HG03457 (cell line): ENCODE results near the gene WFDC12.

Source experiments
- ATAC-seq: cut with Tn5 transposase; IDR thresholded peaks from one replicate; pipeline ENCODE4 v1.9.1; 2021; ENCODE audit warnings: moderate number of reproducible peaks; ENCODE audit not compliant: unreplicated experiment

WFDC12 gene

DNA sequence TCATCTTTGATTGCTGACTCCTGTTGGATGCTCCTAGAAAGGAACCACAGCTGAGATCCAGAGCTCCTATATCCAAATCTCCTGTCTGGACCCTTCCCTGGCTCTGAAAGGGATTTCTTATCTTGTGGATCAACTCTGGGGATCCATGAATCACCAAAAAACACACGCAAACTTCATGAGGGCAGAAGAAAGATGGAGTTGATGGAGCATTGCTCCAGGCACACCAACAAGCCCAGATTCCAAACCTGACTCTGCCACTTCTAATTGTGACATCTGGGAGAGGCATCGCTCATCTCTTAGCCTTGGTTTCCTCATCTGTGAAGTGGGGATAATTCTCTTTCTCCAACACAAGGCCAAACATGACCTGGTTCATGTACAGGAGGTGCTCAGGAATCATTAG is 30.1 kb downstream of the WFDC12 start:
- ATAC-seq: no peak

DNA sequence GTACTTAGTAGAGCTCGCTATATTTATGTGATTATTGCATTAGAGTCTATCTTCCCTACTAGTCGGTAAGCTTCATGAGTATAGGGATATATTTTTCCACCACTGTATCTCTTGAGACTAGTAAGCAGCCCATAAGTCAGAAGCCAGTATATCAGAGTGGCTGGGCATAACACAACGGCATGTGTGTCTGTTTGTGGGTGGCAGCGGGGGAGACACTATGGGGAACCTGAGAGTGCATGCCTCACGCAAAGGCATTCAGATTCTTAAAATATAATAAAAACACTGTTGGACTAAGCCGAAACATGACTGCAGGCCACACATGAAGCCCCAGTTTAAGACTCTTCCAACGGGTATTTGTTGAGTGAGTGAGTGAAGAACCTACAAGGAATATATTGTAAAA is 31.4 kb downstream of the WFDC12 start:
- no peak for ATAC-seq

DNA sequence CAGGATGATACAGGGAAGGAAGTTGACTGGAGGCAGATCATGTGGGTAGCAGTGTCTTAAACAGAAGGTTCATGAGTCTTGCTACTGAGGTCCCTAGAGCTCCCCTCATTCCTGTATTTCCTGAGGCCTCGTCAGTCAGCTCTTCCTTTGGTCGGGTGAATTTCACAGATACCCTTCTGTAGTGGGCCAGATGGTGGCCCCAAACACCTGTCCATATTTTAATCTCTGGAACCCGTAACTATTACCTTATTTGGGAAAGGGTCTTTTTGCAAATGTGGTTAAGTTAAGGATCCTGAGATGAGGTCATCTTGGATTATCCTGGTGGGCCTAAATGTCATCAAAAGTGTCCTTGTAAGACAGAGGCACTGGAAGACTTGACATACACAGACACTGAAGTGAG is 32.9 kb downstream of the WFDC12 start:
- ATAC-seq: no peak

DNA sequence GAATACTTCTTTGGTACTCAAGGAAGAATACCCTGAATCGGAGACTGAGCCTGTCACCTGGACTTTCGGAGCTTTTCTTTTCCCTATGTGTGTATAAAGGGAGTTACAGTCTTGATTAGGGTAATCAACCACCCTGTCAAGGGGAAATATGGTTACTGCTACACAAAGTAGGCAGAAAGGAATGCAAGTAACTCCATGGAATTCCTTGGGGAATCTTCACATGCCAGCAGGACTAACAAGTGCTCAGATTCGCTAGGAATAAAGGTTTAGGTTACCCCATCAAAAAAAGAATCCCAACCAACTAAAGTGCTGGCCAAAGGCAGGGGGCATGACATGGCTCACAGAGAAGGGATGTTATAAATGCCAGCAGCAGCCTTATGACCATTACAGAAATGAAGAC is 33.8 kb downstream of the WFDC12 start:
- no peak for ATAC-seq

DNA sequence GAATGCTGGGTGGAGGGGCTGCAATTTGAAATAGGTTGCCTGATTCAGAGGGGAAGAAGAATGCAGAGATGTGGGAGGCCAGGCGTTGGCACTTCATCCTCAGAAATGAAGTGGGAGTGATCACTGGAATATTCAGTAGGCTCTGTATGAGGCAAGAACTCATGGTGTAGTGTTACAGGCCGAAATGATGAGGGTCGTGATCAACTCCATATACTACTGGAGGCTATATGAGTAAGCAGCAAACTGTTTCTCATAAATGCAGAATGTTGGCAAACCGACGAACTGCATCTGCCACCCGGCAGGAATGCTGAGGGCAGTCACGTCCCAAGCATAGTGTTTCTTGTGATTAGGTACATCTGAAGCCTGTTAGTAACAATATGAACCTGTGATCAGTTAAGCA is 36.0 kb downstream of the WFDC12 start:
- ATAC-seq: no peak

DNA sequence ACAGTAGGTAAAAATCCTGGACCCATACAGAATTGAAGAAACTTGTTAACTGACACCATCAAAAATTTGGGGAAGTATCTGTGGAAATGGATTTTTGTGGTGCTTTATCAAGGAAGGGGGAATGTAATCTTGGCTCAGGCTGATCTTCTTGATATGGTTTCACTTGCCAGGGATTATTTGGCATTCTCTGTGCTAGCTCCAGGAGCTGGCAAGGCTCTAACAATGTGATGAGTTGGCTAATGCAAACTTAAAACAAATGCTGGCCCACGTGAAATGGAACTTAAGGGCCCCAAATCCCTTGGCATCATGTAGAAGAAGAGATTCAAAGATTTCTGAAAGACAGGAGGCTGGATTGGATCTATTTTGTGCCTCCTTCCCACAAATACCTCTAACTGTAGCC is 36.5 kb downstream of the WFDC12 start:
- ATAC-seq: no peak

DNA sequence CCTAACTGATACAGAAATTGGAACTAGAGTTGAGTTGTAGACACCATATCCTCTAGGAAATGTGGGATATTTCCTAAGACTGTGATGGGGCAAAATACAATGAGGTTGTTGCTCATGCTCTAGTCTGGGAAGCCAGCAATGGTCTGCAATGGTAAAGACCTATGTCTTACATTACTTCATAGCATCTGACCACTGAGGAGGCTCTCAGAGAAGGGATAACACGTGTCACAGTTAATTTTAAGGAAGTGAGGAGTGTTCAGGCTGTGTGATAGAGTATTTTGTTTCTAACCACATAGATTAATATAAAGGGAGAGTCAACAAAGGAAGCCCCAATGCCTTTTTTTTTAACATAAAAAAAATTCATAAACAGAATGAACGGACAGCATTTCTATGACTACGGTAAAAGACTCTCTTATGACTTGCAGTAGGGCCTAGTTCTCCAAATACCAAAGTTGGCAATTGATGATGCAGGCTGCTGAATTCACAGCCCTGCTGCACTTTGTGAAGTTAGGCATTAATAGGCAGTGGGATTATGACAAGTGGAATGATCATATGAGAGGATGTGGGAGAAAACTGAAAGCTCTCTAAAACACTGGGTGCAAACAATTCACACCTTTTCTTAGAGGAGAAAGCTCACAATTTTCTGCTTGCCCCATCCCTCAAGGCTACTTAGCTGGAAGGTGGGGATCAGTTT is 37.0 kb downstream of the WFDC12 start:
- no peak for ATAC-seq

DNA sequence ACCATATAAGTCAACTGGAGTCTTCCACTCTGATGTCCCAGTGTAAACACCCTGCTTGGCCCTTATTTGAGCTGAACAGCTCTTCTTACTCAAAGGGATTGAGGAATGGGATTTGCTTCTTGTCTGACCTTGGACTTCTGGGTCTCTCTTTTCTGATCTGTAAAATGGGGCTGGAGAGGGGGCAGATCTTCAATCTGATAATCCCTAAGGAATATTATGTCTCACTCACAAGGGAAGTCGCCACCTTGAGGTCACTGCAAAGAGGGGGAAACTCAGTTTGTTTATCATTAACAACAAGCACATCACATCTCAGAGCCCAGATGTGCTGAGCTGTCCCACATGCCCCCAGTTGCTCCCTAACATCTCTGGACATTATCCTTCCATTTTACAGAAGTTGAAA is 38.4 kb downstream of the WFDC12 start:
- no peak for ATAC-seq

DNA sequence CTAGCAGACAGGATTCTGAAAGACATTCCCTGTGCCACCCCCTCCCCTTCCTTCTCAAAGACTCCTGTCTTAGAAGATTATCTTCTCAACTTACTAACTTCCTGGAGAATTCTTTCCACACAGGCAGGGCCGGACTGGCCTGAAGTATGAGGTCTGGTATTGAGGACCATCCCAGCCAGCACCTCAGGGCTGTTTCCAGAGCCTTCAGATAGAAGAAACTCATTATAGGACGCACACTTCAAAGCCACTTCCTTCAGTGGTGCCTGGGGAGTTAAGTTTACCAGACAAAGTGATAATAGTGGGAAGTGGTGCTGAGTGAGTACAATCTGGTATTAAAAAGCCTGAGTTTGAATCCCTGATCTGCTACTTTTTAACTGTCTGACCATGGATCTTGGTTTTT is 39.0 kb downstream of the WFDC12 start:
- ATAC-seq: no peak

DNA sequence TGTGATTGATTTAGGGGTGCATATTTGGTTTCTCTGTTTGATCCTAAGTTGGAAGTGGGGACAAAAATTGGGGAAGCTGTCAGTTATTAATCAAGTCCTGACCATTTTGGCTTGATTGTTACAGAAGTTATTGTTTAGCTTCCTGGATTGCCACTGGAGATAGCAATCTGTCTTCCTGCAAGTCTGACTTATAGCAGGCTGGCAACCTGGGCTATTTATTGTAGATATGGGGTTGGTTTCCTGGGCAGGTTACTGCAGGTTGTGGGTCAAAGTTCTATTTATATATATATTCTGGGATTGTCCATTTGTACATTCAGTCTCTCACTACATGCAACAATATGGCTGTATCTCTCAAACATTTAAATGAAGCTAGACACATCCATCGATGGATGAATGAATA is 41.1 kb downstream of the WFDC12 start:
- ATAC-seq: no peak

DNA sequence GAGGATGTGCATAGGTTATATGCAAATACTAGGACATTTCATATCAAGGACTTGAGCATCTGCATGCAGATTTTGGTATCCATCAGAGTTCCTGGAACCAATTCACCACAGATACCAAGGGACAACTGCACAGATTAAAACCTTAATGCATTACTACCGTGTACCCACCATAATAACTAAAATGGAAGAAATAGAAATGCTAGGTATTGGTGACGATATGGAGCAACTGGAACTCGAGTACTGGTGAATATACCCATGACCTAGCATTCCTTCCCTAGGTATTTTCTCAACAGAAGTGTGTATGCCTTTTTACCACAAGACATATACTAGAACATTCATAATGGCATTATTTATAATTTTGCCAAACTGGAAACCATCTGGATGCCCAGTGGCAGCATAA is 41.8 kb downstream of the WFDC12 start:
- no peak for ATAC-seq

DNA sequence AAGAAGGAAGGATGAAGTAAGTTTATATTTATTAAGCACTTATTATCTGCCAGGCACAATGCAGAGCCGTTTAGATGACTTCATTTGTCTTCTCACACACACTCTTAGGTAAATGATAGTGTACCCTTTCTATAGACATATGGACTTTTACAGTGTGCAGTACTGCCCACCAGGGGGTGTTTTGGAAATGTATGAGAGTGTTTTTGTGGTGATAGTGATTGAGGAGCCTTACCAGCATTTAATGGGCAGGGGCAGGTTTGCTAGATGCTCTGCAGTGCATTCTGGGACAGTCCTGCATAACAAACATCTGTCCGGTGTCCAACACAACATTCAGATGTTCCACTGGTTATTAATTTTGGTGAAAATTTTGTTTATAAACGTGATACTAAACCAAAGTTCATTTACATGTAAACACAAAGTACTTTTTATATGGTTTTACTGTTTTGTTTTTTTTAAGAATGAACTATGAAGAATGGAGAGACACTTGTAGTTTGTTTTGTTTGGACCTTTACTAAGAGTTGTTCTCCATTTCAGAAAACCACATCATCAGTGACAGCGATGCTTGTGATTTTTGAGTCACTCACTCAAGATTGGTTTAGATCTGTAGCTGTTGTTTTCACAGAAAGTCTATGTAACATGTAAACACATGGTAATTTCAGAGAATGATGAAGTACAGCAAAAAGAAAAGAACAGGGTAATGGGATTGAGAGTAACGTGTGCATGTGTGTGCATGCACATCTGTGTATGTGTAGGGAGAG is 43.2 kb downstream of the WFDC12 start:
- no peak for ATAC-seq

DNA sequence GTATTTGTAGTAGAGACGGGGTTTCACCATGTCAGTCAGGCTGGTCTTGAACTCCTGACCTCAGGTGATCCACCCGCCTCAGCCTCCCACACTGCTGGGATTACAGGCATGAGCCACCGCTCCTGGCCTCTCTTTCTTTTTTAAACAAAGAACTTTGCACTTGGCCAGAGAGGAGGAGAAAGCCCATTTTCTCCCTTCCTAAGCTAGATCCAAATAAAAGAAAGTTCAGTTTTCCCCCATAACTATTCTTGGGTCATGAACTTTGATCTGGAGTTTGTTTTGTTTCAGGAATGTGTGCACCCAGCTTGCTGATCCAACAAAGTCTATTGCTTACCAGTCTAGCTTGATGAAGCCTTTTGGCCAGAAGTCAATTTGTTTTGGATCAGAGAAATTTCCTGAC is 46.7 kb downstream of the WFDC12 start:
- no peak for ATAC-seq
